Astrocyte (in vitro differentiated cells and primary cell): Measurements from ENCODE around the gene GNAI3.

Experiments
- CTCF ChIP-seq: IDR thresholded peaks from 2 replicates; pipeline ENCODE4 v1.5.1; 2011; ENCODE audit warnings: low read depth, mild to moderate bottlenecking, inconsistent platforms, low read length, moderate library complexity; ENCODE audit not compliant: insufficient read depth
- EZH2 ChIP-seq: IDR thresholded peaks from 2 replicates; pipeline ENCODE4 v1.6.1; 2012; ENCODE audit warnings: mild to moderate bottlenecking, low read length, inconsistent platforms; ENCODE audit not compliant: insufficient read depth

DNA sequence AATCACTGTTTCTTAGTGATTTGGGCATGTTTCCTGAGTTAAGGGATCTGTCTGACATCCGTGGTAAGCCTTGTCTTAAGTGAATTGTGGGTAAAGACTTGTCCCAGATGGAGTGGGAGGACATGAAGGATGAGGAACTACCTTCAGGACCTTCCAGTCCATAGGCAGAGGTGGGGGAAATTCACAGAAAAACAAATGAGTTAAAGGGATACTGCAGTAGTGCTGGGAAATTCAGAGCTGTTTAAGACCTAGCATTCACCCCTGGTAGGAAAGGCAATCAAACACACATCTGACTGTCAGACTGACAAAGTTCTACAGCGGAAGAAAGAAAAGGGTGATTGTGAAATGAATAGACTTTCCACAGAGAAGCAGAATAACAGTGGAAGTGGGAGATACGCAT, 68.0 kb downstream of the GNAI3 start:
- TF ChIP-seq CTCF = no peak
- no peak for TF ChIP-seq EZH2
